Measurements from ENCODE around the gene HSD11B2.

DNA sequence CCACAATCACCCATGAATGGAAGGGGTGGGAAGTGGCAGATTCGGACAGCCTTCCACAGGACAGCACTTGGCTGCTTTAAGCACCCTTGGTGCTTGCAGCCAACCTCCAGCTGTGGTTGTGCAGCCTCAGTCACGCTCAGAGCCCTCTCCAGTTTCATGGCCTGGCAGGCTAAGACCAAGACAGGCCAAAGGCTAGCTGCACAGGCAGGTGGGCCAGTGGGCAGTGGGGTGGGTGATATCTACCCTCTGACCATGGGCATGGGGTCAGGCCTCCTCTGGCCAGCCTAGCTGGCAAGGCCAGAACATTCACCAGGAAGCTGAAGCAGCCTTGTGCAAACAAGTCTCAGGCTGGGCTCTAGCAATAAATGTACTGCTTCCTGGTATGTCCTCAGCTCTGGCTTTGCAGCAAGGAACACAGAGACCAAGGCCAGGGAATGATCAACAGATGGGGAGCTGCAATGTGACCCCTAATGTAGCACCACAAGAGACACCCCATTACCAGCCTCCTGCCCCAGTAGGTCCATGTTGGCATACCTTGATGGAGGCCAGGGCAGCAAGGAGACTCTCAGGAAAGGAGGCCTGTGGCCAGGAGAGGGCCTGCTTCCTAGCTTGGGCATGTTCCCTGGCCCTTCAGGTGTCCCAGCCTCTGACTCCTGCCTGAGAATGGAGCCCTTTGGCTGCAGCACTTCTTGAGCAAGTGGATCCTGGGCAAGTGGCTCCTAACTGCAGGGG is 20.9 kb downstream of the HSD11B2 start:
- TF ChIP-seq NFYA (IDR thresholded peaks at IDR 0.05; ENCODE audit: borderline replicate concordance, low read depth, low read length) (no peak), CHD1 (IDR thresholded peaks at IDR 0.05; ENCODE audit: low read depth, low read length) (no peak)
